Transverse colon (tissue), 4 donors: ENCODE measurements around the gene PRPF40B.

Source experiments
- EP300 ChIP-seq: sonication (generic); formaldehyde crosslinking; IDR thresholded peaks from one replicate; pipeline ENCODE4 v1.6.1; 2017; ENCODE audit warnings: antibody characterized with exemption, low read depth
- POLR2A ChIP-seq: fragments of 450-650 bp; IDR thresholded peaks from one replicate; pipeline ENCODE4 v1.6.1; 2016; ENCODE audit warnings: antibody characterized with exemption, mild to moderate bottlenecking, moderate library complexity
- POLR2AphosphoS5 ChIP-seq, 3 donors: sonication (generic); formaldehyde crosslinking; IDR thresholded peaks; one replicate each; pipeline ENCODE4 v1.6.1; 2016; ENCODE audit warnings: antibody characterized with exemption in 3 of 3
- TF ChIP-seq, protein P1 (sequence below), 5 experiments: fragments of 200-600 bp in 3 of 5; fragments of 450-650 bp in 2 of 5; sonication (generic) in 3 of 5; IDR thresholded peaks; 1 replicate in 2 of 5; 2 replicates in 3 of 5; pipeline ENCODE4 v1.5.1; 2016 to 2017; ENCODE audit warnings: antibody characterized with exemption in 5 of 5, inconsistent platforms in 3 of 5, mild to moderate bottlenecking in 2 of 5, moderate library complexity in 1 of 5

DNA sequence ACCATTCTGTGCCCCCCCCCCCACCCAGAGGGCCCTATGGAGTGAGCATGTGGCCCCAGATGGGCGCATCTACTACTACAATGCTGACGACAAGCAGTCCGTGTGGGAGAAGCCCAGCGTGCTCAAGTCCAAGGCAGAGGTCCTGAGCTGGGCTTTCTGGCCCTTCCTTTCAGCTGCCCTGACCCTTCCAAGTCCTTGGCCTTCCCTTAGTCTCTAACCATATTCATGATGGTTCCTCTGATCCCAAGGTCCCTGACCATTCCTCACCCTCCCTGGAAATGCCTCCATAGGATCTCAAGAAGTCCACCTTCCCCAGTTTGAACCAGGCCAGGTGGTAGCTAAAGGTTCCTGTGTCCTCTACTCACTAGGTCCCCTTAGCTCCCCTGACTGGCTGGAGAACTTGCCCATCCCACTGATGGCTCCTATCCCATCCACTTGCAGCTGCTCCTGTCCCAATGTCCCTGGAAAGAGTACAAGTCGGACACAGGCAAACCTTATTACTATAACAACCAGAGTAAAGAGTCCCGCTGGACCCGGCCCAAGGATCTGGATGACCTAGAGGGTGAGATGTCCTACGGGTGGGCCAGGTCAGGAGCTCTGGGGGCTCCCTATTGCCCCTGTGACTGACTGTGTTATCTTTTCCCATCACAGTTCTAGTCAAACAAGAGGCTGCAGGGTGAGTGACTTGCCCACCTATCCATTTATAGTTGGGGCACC, 9.8 kb downstream of the PRPF40B start:
- TF ChIP-seq POLR2AphosphoS5 (IDR thresholded peaks at IDR 0.05) (no peak), POLR2A (no peak), EP300 (no peak)
- TF ChIP-seq, protein P1, sequence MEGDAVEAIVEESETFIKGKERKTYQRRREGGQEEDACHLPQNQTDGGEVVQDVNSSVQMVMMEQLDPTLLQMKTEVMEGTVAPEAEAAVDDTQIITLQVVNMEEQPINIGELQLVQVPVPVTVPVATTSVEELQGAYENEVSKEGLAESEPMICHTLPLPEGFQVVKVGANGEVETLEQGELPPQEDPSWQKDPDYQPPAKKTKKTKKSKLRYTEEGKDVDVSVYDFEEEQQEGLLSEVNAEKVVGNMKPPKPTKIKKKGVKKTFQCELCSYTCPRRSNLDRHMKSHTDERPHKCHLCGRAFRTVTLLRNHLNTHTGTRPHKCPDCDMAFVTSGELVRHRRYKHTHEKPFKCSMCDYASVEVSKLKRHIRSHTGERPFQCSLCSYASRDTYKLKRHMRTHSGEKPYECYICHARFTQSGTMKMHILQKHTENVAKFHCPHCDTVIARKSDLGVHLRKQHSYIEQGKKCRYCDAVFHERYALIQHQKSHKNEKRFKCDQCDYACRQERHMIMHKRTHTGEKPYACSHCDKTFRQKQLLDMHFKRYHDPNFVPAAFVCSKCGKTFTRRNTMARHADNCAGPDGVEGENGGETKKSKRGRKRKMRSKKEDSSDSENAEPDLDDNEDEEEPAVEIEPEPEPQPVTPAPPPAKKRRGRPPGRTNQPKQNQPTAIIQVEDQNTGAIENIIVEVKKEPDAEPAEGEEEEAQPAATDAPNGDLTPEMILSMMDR (IDR thresholded peaks at IDR 0.05): no peak
